ENCODE data around the gene ZNG1A. TPM values are rescaled to one million over a fixed set of nuclear protein-coding genes. Genes with fewer than 3 reads are reported as not detected.
"Not testable (repeated sequence)": the region's sequence is repeated elsewhere in the genome, so short reads cannot be mapped to it uniquely, and the experiment has no call there.

The ZNG1A gene
- total and polyA plus RNA-seq, 9 of the 15 experiments (the other 6 are each of a cell fraction or from before 2014, with no cell fraction given): 20.7 to 90.6 (median 41.7) TPM

- CTCF ChIA-PET (ENCODE audit: low intra/inter-chr PET ratio); H4K20me1 ChIP-seq (replicated peaks; ENCODE audit: control insufficient read depth, insufficient read depth, low read length); H3K27ac ChIP-seq (ENCODE audit: extremely low read depth, low read depth, low read length); H3K27me3 ChIP-seq (ENCODE audit: control insufficient read depth in 2 of 2, insufficient read depth in 2 of 2, low read length in 2 of 2); H3K36me3 ChIP-seq (ENCODE audit: control insufficient read depth, insufficient read depth, low read length); H3K9ac ChIP-seq (ENCODE audit: insufficient read depth in 1 of 2, low read depth in 2 of 2, low read length in 2 of 2); H3K4me3 ChIP-seq; H3K79me2 ChIP-seq (ENCODE audit: control insufficient read depth, insufficient read depth, low read length); POLR2A ChIA-PET; BruUV-seq (replicated peaks); DNase-seq (ENCODE audit: extremely low read depth in 1 of 4, low spot score in 3 of 4); ATAC-seq; FAIRE-seq; in situ Hi-C loops (cut with MboI); H3K9me3 ChIP-seq (replicated peaks; ENCODE audit: control insufficient read depth, insufficient read depth, low read depth, low read length); intact Hi-C loops (cut with micrococcal nuclease); H3K4me2 ChIP-seq (ENCODE audit: insufficient read depth, low read length); H2AFZ ChIP-seq (ENCODE audit: low read depth, low read length); H3K9me1 ChIP-seq (ENCODE audit: control insufficient read depth, insufficient read depth, low read length): not testable (repeated sequence)
- TF ChIP-seq BMI1 (IDR thresholded peaks at IDR 0.05; ENCODE audit: low read length) (peak; percentile 62), ZFP36 (IDR thresholded peaks at IDR 0.05; ENCODE audit: low read depth, low read length, partially characterized antibody) (peak; percentile 37), CBX8 (IDR thresholded peaks at IDR 0.05; ENCODE audit: borderline replicate concordance, extremely low read depth, low read depth, low read length, poor library complexity, severe bottlenecking) (peak; percentile 98), NFIC (IDR thresholded peaks at IDR 0.05) (0 out of 2 replicates have a peak, but pooled peaks have one; percentile 18), CBX2 (IDR thresholded peaks at IDR 0.05; ENCODE audit: insufficient read depth, low read length, poor library complexity, severe bottlenecking) (peak; percentile 92)
- 0% methylated on average over 2 of the region's 4 CpGs for WGBS (ENCODE audit: insufficient coverage, low coverage, missing lambda C conversion rate)
- H3K4me1 ChIP-seq (replicated peaks in 1 of 2; ENCODE audit: control insufficient read depth in 2 of 2, insufficient read depth in 2 of 2, low read length in 2 of 2): peaks cover 0 to 19% of the 10 kb centered on the region in 2 experiments; a peak in 2 of 5 replicates
Measured at GRCh38 chr9:110672-111071, 68.2 kb downstream of the ZNG1A start.

DNA sequence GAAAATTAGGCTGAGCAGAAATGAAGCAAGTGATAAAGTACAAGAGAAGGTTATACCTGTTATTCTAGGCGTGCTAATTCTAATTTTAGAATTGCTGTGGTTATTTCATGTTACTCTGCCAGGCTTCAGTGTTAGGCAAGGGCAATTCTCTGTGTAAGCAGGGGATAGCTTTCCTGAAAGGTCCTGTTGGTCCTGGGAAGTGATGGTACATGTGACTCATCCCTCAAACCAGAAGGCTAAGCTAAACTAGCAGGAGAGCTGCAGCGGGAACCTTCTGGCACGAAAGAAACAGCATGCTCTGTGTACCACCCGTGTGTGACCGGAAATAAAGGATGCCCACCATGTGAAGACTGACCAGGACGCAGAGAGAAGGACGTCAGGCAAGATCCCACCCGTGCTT is 69.3 kb downstream of the ZNG1A start:
- FAIRE-seq; BruUV-seq (replicated peaks); H3K4me2 ChIP-seq (ENCODE audit: insufficient read depth, low read length); ATAC-seq; DNase-seq (ENCODE audit: extremely low read depth in 1 of 4, low spot score in 3 of 4); H3K79me2 ChIP-seq (ENCODE audit: control insufficient read depth, insufficient read depth, low read length); H3K27me3 ChIP-seq (ENCODE audit: control insufficient read depth in 2 of 2, insufficient read depth in 2 of 2, low read length in 2 of 2); H3K27ac ChIP-seq (ENCODE audit: extremely low read depth, low read depth, low read length); in situ Hi-C loops (cut with MboI); H3K9ac ChIP-seq (ENCODE audit: insufficient read depth in 1 of 2, low read depth in 2 of 2, low read length in 2 of 2); H4K20me1 ChIP-seq (replicated peaks; ENCODE audit: control insufficient read depth, insufficient read depth, low read length); POLR2A ChIA-PET; CTCF ChIA-PET (ENCODE audit: low intra/inter-chr PET ratio); H3K9me1 ChIP-seq (ENCODE audit: control insufficient read depth, insufficient read depth, low read length); intact Hi-C loops (cut with micrococcal nuclease); H3K36me3 ChIP-seq (ENCODE audit: control insufficient read depth, insufficient read depth, low read length); H3K4me3 ChIP-seq; H2AFZ ChIP-seq (ENCODE audit: low read depth, low read length); H3K9me3 ChIP-seq (replicated peaks; ENCODE audit: control insufficient read depth, insufficient read depth, low read depth, low read length): not testable (repeated sequence)
- whole genome bisulfite sequencing (ENCODE audit: insufficient coverage, low coverage, missing lambda C conversion rate): 17% methylated on average over 2 of the region's 8 CpGs
- H3K4me1 ChIP-seq (replicated peaks in 1 of 2; ENCODE audit: control insufficient read depth in 2 of 2, insufficient read depth in 2 of 2, low read length in 2 of 2): peaks cover 0 to 17% of the 10 kb centered on the region in 2 experiments; a peak in 2 of 5 replicates
